Lower leg skin (tissue), 4 donors: ENCODE data around the gene SLC25A23. TPM values are rescaled to one million over a fixed set of nuclear protein-coding genes. Genes with fewer than 3 reads are reported as not detected.

ENCODE experiments used
- DNase-seq, 2 donors: peaks; one replicate each; pipeline ENCODE4 v3.0.0-alpha.2; 2019; ENCODE audit warnings: low spot score in 2 of 2
- H3K4me3 ChIP-seq: fragments of 200-600 bp; sonication (generic); 2 replicates; pipeline ENCODE4 v1.5.1; 2017; ENCODE audit warnings: mild to moderate bottlenecking, low read depth; ENCODE audit not compliant: poor library complexity, severe bottlenecking
- CTCF ChIP-seq, 3 donors: fragments of 450-650 bp; IDR thresholded peaks; one replicate each; pipeline ENCODE4 v1.5.1; 2016; ENCODE audit warnings: antibody characterized with exemption in 3 of 3, mild to moderate bottlenecking in 3 of 3, moderate library complexity in 2 of 3
- POLR2A ChIP-seq, 2 donors: fragments of 450-650 bp; IDR thresholded peaks; one replicate each; pipeline ENCODE4 v1.6.1; 2016 to 2017; ENCODE audit warnings: antibody characterized with exemption in 2 of 2, mild to moderate bottlenecking in 1 of 2, moderate library complexity in 1 of 2
- WGBS, 2 donors: methylation state at CpG; one replicate each; pipeline ENCODE4 v1.1.5; 2018; 5-methylcytosine and 5-hydroxymethylcytosine counted together
- intact Hi-C: fragments of 100-400 bp; cut with DNase I; formaldehyde crosslinking; loops from one replicate; pipeline ENCODE4 v1.15.0; 2023; ENCODE audit warnings: low total_unique reads
- total RNA-seq, 4 donors: library from RNA; depleted of rRNA; stranded (reverse); fragments of >200 nt; gene quantifications; one replicate each; pipeline ENCODE4 v1.1.0, GENCODE V29; 2016

The SLC25A23 gene
- total RNA-seq, 4 donors from 2014 or later, result 60.9 to 102 (median 76.0) TPM

DNA sequence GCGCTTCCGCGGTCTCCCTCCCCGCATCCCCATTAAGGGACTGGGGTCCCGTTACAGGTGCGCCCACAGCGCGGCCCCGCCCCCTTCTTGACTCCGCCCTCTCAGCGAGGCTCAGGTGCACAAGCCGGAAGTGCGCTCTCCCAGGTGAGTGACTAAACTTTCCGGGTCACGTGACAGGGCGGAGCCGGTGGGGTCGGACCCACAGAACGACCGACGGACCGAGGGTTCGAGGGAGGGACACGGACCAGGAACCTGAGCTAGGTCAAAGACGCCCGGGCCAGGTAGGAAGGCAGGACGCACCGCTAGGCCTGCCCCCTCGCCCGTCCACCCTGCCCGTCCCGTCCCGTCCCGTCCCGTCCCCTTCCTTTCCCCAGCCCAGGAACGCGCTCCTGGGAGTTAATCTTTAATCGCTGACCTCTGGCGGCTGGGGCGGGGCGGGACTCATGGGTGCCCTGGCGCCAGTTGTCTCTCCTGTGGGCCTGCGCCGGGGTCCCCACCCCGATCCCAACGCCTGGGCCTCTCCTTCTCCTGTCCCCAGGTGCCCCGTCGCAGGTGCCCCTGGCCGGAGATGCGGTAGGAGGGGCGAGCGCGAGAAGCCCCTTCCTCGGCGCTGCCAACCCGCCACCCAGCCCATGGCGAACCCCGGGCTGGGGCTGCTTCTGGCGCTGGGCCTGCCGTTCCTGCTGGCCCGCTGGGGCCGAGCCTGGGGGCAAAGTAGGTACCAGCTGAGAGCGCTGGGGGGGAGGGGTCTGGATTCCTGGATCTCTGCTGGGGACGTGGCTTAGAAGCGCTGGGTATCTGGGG, 4.7 kb upstream of the SLC25A23 start, which contains the start of gene CRB3:
CRB3 (plus strand) TSS at position 202 of the 804 bp plus-strand sequence; CDS start at position 633, 431 bp downstream.
- DNase-seq, result peak; percentile 69 to 93
- H3K4me3 ChIP-seq, result peak within 1 kb of the TSS; percentile 30
- TF ChIP-seq POLR2A (IDR thresholded peaks at IDR 0.05) (no peak), CTCF (IDR thresholded peaks at IDR 0.05) (no peak)
- 3 to 5% methylated on average over 33 to 64 of the region's 65 CpGs for WGBS, 2 donors
- intact Hi-C loops, result no loop called here

GRCh38 chr19:6460099-6460884, 700 bp upstream of the SLC25A23 start:
- WGBS, 2 donors, result 0 to 1% methylated on average over 48 to 55 of the region's 57 CpGs
- peak overlapping the region; percentile 48 for H3K4me3 ChIP-seq
- DNase-seq, result peak; percentile 93 to 99
- intact Hi-C loops, result no loop called here
- TF ChIP-seq CTCF (IDR thresholded peaks at IDR 0.05), result peak in 1 of 3 donors; percentile 17
- no peak for TF ChIP-seq POLR2A (IDR thresholded peaks at IDR 0.05)

DNA sequence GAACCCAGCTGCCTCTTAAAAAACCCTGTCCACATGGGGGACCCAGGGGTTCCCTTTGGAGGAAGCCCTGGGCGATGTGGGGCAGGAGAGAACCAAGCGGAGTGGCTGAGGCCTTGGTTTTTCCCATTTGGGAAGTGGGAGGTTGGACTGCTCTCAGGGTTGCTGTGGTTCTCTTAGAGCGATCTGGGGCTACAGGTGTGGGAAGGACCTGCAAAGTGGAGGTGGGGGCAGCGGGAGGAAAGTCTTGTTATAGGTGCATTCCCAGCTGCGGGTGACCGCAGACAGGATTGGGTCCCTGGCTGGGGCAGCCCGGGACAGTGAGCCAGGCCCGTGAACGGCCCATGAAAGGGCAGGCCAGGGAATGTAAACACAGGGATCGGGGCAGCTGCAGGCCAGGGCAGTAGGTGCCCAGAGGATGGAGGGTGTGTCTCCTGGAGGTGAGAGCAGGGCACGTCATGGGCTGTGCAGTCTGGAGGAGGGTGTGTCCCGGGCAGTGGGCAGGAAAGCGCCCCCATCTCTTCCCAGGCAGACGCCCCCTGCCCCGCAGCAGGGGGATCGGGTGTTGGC, 814 bp downstream of the SLC25A23 start:
- no peak for TF ChIP-seq POLR2A (IDR thresholded peaks at IDR 0.05)
- no peak for DNase-seq
- WGBS, 2 donors, result 41 to 47% methylated on average over 10 to 16 of the region's 16 CpGs
- intact Hi-C loops, result no loop called here
- H3K4me3 ChIP-seq, result peak overlapping the region; percentile 48

DNA sequence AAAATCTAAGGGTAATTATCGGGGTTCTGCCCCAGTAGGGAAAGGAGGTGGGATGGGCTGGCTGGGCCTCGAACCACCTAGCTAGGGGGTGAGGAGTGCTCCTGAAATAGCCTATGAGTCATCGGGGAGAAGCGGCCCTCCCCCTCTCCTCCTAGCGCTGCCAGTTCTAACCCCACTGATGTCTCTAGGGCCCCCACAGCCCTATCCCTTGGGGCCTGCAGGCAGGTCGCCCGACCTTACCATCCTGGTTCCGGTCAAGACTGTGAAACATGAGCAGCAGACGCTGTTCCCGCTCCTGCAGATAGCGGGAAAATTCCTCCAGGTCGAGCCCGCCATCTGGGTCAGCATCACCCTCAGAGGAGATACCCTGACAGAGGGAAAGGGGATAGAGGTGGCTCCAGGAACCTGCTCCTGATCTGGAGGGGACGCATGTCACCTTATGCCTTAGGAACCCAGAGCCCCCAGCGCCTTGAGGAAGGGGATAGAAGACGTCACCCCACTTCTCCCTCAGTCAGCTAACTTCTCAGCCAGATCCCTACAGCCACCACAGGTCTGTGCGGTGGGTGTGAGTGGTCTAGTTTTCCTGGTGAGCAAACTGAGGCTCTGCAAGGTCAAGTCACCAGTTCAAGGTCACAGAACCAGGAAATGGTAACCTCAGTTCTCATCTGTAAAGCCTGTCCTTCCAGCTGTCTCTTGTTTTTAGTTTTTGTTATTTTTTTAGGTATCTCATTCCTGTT, 1.5 kb downstream of the SLC25A23 start:
- no peak for DNase-seq
- no peak overlapping the region for H3K4me3 ChIP-seq
- 80 to 87% methylated on average over 17 of the region's 17 CpGs for WGBS, 2 donors
- intact Hi-C loops, result no loop called here
- TF ChIP-seq CTCF (IDR thresholded peaks at IDR 0.05), result no peak

DNA sequence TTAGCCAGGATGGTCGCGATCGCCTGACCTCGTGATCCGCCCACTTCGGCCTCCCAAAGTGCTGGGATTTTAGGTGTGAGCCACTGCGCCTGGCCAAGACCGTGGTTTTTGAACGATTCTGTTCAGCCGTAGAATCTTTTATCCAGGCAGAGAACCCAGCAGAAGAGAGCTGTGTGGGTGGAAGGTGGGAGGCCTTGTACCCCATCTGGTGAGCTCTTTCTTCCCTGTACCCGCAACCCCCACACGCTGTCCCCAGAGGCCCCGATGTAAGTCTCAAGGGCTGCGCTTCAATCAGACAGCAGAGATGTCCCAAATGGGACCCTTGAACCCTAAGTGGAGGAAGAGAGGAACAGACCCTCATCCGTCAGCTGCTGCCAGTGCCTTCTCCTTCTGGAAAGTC, 3.7 kb downstream of the SLC25A23 start:
- WGBS, 2 donors, result 94 to 96% methylated on average over 15 of the region's 15 CpGs
- intact Hi-C loops, result no loop called here

More for the DNA sequence above, 3.7 kb downstream of the SLC25A23 start:
- no peak for TF ChIP-seq POLR2A (IDR thresholded peaks at IDR 0.05)
- no peak for TF ChIP-seq CTCF (IDR thresholded peaks at IDR 0.05)
- H3K4me3 ChIP-seq, result no peak overlapping the region
- DNase-seq, result no peak
